Measurements from ENCODE around the gene OR2W1.

The OR2W1 gene

DNA sequence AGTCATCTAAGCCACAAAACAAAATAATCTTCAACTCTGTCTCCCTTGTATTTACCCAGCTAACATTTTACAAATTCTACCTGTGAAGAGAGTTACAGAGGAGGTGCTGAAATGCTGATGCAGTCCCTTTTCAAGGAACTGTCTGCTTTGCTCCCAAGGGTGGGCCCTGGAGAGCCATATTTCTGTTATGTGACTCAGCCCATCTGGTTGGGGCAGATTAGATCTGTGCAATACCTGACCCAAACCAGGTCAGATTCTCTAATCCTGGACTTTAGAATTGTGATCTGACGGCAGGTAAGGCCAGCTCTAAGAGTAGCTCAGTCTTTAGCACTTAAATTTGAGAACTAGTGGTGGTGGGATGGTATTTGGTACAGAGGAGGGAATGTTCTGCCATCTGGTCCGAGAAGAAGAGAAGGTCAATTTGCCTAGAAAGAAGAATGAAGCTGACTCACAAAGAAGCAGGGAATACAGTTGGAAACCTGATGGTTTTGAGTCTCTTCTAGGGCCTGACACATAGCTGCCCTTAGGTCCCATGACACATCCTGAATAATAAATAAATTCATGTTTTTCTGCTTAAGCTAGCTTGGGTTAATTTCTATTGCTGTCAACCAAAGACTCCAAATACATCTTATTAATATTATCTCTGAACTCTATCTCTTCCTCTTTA is 48.0 kb downstream of the OR2W1 start:
- no peak for DNase-seq

DNA sequence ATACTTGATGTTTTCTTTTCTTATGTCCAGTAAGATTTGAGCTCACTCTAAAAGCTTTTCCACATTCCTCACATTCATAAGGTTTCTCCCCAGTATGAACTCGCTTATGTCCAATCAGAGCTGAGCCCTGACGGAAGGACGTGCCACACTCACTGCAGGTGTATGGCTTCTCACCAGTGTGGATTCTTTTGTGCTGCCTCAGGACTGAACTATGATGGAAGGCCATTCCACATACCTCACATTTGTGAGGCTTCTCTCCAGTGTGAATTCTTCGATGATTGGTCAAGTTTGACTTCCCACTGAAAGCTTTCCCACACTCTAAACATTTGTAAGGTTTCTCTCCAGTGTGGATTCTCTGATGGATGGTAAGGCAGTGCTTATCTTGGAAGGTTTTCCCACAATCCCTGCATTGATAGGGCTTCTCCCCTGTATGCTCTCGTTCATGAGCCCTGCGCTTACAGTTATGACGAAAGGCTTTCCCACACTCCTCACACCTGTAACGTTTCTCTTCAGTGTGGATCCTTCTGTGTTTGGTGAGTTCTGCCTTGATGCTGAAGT is 49.8 kb downstream of the OR2W1 start:
- DNase-seq, result no peak
